Epidermal melanocyte (primary cell): ENCODE data around the gene DRC3.

Source experiments
- DNase-seq: peaks from one replicate; pipeline ENCODE4 v3.0.0; 2011; ENCODE audit warnings: low spot score; ENCODE audit not compliant: insufficient read length

DRC3 gene

GRCh38 chr17:18044609-18045008, 71.9 kb downstream of the DRC3 start:
- DNase-seq: no peak

- no peak for DNase-seq
These were observed 73.2 kb downstream of the DRC3 start for GRCh38 chr17:18045691-18046350.

GRCh38 chr17:18055597-18055996, 82.9 kb downstream of the DRC3 start:
- DNase-seq: no peak

- DNase-seq: no peak
These were observed 83.6 kb downstream of the DRC3 start for GRCh38 chr17:18056214-18056613.

- DNase-seq: no peak
These were observed 86.6 kb downstream of the DRC3 start for GRCh38 chr17:18059283-18059682.

- no peak for DNase-seq
These were observed 91.4 kb downstream of the DRC3 start for GRCh38 chr17:18064053-18064452.

GRCh38 chr17:18065546-18065945, 92.9 kb downstream of the DRC3 start:
- DNase-seq: no peak
